HG03159 (cell line): ENCODE results near the gene GPR157.
"Not testable (repeated sequence)": the region's sequence is repeated elsewhere in the genome, so short reads cannot be mapped to it uniquely, and the experiment has no call there.

ENCODE experiments used
- ATAC-seq: cut with Tn5 transposase; IDR thresholded peaks from one replicate; pipeline ENCODE4 v1.9.1; 2021; ENCODE audit warnings: mild to moderate bottlenecking, moderate library complexity; ENCODE audit not compliant: unreplicated experiment

GPR157 gene

DNA sequence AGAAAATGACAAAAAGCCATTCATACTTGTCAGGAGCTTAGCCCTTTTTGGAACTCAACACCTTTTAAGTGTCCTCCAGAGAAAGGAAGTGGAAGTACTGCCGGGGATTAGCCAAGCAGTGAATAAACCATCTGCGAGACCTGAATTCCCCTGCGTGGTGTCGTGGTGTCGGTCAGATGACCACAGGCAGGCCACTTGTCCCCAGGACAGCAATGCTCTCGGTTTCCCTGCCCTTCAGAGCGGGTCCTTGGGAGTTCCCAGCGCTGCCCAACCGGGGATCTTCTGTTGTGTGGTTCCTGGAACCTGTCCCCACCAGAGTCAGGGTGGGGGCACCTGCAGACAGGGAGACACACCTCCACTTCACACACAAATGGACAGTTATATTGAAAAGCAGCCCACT lies 9.2 kb downstream of the GPR157 start:
- ATAC-seq: no peak

DNA sequence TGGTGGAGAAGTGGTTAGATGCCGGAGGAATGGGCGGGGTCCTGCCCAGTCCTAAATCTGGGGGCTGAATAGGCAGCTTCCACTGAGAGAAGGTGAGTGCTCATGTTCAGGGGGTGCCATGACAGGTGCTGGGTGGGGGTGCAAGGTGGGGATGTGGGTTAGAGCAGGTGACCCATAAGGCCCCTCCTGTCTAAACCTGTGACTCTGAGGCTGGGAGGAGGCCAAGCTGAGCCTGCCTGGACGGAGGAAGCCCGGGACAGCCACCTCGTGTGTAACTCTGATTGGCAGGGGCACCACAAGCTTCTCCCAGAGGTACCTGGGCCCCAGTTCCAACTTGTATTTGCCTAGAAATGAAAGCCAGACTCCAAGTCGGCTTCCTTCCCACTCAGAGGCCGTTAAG lies 10.7 kb downstream of the GPR157 start:
- ATAC-seq: no peak

DNA sequence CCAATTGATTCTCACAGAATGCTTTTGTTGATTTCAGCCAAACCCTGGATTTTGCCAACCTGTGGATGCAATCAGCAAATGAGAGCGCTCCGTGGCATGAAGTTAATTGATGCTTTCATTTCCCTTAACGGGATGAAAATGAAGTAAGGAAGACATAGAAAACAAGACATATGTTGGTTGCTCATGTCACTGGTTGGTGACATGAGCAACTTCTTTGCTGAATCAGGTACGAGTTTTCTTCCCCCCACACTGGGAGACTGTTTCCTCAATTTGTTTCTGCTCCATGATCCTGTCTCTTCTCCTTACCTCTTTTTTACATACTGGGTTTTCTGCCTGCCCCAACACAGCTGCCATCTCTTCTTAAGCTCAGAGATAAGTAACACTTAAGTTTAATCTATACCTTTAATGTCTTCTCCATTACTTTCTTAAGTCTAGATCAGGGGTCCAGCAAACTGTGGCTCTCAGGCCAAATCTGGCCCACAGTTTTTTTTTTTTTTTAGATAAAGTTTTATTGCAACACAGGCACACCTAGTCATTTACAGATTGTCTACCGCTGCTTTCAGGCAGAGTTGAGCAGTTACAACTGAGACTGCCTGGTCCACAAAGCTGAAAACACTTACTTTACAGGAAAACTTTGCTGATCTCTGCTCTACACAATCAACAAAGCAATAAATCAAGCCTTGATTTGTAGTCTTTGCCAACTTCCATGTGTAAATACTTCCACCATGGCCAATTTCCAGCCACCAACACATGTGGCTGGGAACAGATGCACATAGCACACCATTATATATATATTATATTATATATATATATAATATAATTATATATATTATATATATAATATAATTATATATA lies 13.3 kb downstream of the GPR157 start:
- no peak for ATAC-seq

DNA sequence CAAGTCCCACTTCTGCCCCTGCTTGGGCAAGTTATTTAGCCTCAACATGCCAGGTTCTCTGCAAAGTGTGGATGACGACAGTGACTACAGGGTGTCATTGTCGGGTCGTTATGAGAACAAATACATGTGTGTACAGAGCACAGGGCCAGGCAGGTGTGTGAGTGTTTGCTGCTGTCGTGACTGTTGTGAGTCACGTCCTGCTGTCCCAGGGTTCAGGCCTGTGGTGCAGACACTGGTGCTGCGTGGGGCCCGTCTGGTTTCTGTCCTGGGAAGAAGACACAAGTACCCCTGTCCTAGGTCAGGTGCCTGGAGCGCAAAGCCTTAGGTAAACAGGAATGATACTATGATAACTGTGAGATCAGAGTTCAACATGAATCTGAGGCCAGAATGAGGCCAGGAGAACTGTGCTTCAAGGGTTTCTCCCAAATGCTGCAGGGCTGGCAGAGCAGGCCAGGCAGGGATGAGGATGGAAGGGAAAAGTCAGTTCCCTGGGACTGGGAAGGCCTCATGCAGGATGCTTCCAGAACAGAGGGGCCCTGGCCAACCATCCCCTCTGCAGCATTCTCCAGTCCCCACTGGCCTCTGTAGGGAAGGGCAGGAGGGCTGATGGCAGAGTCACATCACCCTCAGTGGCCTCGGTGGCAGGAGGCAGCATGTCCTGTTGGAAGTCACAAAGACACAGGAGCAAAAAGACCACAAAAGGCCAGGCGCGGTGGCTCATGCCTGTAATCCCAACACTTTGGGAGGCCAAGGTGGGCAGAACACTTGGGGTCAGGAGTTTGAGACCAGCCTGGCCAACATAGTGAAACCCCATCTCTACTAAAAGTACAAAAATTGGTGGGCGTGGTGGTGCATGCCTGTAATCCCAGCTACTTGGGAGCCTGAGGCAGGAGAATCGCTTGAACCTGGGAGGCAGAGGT lies 15.7 kb downstream of the GPR157 start:
- no peak for ATAC-seq

DNA sequence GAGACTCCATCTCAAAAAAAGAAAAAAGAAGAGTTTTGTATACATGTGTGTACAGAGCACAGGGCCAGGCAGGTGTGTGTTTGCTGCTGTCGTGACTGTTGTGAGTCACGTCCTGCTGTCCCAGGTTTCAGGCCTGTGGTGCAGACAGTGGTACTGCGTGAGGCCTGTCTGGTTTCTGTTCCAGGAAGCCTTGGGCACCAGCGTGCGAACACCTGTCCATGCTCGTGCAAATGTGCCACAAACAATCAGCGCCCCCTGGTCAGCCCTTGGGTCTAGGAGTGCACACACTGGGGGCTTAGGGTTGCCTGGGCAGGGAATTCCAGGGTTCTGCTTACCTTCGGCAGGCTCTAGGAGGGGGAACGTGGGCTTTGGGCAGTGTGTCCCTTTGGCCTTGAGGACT lies 16.9 kb downstream of the GPR157 start:
- ATAC-seq: no peak

DNA sequence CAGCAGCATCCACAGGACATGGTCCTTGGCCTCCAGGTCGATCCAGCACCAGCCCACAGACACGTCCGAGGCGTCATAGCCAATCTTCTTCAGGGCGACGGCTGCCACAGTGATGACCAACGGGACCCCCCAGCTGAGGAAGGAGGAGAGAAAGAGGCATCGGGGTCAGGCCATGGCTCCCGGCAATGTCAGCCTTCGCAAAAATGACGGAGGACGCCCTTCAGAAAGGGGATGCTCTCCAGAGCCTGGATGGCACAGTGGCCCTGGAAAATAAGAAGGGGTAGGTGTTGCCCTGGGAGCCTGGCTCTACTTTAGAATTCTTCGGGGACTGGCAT lies 17.6 kb downstream of the GPR157 start:
- ATAC-seq: no peak

DNA sequence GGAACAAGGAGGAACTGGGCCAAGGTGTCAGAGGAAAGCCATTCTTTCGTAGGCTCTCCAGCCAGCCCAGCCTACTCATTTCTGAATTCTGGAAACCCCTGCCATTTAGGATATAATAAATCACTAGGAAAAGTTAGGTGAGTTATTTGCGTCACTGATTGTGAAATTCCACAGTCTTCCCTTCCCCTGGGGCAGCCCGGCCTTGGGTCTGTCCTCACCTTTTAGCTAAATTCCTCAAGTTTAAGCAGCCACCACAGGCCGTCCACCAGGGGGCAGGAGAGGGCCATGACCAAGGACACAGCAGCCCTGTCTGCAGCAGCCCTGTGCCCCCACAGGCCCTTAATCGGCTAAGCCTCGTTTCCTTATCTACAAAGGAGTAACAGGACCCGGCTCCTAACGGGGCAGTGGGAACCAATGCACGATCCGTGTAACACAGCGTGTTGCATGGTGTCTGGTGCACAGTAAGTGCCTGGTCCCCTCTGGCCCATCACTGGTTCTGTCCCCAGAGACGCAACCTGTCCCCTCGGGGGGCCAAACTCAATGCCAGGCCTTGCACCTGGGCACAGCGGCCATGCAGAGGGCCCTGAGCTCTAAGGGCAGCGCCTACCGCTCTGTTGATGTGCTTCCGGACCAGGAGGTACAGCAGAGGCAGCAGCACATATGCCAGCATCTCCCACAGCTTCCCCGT lies 18.1 kb downstream of the GPR157 start:
- ATAC-seq: no peak

DNA sequence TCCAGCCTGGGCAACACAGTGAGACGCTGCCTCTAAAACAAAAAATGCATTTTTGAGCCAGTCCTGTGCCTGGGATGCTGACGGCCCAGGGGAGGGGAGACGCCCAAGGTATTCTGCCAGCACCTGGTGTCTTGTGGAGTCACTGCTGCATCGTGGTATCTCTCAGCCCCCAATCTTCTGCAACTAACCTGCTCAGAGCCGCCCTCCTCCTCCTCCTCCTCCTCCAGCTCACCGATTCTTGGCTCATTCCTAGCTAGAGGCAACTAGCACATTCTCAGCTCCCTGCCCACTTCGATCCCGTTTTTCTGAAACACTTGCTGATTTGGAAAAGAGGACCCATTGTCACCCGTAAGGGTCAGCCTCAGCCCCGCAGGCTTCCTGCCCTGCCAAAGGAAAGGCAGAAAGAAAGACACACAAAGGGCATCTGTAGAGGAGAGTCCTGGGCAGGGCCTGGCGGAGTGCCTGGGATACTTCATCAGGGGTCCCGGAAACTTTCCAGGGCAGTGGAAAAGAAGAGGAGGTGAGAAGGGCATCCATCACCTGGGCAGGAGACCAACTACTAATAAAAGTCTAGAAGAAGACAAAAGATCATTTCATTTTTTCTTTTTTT lies 20.7 kb downstream of the GPR157 start:
- no peak for ATAC-seq

DNA sequence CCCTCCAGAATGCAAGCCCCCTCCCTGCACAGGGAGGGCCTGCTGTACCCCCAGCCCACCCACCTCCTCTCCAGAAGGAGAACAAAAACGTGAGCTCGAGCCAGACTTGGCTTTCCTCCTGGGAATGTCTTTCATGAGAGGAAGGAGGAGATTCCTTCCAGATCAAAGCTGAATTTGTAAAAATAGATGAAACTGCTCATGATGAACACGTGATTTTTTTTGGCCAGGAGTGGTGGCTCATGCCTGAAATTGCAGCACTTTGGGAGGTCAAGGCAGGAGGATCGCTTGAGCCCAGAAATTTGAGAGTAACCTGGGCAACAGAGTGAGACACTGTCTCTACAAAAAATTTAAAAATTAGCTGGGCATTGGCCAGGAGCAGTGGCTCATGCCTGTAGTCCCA lies 21.8 kb downstream of the GPR157 start:
- ATAC-seq: no peak

DNA sequence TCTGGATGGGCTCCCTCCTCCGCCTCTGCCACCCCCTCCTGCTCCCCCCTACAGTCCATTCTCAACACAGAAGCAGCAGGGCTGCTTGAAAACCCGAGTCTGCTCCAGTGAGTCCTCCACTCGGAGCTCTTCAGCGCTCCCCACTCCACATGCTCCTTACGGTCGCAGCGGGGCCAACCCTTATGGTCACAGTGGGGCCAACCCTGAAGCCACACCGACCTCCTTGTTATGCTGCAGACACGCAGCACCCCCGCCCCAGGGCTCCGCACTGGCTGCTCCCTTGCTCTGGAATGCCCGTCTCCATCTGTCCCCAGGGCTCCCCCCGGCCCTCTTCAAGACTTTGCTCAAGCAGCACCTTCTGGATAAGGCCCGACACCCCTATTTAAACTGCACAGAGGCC lies 22.6 kb downstream of the GPR157 start:
- ATAC-seq: no peak

DNA sequence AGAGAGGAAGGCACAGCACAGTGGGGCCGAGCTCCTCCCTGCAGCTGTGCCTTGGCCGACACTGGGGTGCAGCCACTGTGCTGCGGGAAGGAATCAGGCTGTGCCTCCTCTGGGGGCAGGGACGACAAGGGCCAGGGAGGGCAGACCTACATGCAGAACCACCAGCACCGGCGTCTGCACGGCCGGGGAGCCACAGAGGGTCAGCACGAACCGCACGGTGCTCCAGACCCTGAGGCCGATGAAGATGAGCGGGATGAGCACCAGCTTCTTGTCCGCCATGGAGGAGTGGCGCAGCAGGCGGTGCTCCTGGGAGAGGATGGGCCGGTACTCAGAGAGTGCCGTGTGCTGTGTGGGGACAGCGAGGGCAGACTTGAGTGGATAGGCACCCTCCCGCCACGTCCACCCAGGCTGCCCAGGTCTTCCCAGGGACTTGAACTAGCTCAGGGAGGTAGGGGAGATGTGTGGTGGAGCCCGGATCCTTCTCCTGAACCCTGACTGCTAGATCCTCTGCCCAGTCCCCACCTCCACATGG lies 23.5 kb downstream of the GPR157 start:
- no peak for ATAC-seq

DNA sequence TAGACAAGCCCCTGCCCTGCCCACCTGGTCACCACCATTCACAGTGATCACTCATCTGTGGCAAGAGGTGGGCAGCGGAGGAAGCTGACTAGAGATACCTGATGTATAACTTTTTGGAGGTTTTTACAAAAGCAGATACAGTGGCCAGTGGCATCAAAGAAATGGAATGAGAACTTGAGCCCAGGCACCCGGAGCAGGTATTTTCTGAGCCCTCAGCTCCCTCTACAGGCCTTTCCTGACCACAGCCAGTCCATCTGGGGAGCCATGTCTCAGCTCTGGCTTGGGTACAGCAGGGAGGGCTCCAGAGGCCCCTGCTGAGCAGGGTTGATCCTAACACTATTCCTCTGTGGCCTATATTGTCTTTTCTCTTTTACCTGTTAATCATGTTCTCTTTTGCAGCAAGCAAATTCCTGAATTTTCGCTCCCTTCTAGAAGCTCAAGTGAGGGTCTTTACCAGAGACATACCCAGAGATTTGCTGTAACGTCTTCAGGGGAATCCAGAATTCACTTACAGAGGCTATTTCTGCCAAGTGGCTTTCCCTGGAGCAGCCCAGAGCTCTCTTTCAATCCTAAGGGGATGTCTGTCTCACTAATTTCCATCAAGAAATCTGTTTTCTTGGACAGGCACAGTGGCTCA lies 27.3 kb downstream of the GPR157 start:
- ATAC-seq: peak; percentile 48

DNA sequence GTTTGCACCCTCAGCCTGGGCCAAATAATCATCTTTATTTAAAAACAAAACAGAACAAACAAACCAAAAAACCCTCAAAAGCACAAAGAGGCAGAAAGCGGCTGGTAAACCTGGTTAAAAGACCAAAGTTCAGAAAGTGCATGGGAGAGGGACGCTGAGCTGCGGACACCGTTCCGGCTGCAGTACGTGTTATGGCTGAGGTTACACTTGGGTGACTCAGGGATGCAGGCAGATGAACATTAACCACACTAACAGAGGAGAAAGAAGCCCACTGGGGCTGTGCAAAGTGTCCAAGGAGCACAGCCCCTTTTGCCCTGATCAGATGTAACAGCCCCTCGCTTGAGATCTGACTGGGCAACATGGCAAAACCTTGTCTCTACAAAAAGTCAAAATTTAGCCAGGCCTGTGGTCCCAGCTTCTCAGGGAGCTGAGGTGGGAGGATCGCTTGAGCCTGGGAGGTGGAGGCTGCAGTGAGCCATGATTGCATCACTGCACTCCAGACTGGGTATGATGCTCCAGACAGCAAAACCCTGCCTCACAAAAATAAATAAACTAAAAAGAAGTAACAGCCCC lies 28.3 kb downstream of the GPR157 start:
- ATAC-seq: no peak

DNA sequence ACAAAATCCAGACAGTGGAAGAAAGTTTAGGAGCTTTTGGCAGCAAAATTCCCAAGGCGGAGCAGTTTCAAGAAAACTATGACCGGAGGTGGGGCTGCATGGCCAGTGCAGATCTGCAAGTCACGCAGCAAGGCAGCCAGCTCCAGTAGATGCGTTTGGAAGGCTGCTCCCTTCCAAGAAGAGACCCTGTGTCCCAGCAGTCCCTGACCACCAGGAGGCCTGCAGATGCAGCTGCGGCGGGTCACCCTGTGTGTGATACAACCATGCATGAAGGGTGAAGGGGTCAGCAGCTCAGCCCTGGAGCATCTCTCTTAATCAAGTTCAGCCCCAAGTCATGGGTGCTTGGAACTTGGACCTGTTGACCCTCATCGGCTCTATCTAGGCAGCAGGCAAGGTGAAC lies 29.3 kb downstream of the GPR157 start:
- no peak for ATAC-seq

DNA sequence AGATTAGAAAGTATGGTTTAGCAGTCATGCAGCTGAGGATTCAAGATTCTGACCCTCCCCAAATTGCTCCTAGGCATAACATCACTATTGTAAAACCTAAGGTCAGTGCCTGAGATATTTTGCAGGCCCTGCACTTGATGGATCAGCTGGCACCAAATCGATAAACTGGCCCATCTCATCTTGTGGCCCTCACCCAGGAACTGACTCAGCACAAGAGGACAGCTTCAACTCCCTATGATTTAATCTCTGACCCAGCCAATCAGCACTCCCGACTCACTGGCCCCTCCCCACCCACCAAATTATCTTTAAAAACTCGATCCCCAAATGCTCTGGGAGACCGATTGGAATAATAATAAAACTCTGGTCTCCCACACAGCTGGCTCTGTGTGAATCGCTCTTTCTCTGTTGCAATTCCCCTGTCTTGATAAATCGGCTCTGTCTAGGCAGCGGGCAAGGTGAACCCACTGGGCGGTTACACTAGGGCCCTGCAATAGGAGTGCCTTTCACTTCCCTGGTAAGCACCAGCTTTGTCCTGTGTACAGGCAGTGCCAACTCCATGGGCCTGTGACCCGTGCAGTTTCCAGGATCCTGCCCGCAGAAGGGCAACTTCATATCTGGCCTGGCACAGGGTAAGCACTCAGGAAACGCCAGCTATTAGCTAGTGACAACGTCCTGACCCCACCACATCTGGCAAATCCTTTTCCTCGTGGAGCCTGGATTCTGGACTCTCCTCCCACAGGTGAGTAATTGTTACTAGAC lies 30.8 kb downstream of the GPR157 start:
- no peak for ATAC-seq

DNA sequence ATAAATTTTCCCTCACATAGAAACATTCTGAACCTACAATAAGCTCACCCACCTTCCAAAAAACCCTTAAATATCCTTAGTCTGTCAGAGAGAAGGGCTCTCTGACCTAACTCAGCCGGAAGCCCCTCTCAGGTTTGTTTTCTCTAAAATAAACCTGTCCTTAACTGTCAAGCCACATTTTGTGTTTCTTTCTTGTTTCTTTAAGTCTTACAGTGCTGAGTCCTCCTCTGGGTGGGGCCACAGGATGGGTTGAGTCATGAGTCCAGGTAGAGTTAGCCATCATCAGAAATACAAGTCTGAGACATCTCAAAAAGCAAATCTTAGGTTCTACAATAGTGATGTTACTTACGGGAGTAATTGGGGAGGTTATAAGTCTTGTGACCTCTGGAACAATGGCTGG lies 33.1 kb downstream of the GPR157 start:
- ATAC-seq: no peak

DNA sequence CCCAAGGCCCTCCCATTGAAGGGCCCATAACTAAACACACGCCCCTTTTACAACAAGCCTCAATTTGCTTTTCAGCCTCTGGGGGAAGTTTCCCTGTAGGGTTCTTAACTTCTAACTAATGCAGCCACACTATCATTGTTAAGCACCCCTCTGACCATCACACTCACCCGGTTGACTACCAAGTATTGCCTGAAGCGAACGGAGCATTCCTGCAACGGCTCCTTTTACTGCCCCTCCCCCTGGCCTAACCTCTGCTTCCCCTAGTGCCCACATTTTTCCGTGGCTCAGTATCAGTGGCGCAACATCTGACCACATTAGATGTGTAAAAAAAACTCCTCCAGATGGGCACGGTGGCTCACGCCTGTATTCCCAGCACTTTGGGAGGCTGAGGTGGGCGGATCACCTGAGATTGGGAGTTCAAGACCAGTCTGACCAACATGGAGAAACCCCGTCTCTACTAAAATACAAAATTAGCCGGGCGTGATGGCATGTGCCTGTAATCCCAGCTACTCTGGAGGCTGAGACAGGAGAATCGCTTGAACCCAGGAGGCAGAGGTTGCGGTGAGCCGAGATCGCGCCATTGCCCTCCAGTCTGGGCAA lies 34.8 kb downstream of the GPR157 start:
- ATAC-seq: not testable (repeated sequence)

DNA sequence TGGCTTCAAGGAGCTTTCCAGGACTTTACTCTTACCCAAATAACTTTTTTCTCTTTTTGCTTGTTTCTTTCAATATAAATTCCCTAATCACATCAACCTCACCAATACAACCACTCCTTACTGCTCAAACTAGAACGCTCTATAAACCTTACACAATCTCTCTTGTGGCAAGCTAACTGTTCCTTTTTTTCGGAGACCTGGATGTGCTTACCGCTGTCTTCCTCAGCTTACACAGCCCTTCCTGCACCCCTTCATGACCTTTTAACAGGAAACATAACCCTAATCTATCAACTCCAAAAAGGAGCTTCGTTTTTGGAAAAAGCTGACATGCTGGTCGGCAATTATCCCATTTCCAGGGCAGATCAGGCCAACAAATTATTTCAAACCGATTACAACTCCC lies 35.3 kb downstream of the GPR157 start:
- ATAC-seq: no peak

DNA sequence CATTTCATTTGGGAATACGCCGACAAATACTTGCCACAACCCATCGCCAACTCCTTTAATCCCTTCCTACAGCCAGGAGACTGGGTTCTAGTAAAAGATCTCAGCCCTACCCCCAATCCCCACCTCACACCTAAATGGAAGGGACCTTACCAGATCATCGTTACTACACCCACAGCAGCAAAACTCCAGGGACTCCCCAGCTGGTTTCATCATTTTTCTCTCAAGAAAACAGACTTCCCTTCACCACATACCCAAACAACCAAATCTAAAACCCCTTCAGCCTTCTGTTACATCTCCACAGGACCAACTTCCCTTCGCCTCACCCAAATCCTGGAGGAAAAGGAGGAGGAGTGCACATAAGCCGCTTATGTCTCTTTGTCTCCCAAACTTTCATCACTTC lies 35.8 kb downstream of the GPR157 start:
- ATAC-seq: no peak
